GM12872 (cell line): ENCODE measurements around the gene WDR36.

Experiments
- TF ChIP-seq, protein P1 (sequence below): IDR thresholded peaks from 3 replicates; pipeline ENCODE4 v1.5.1; 2011; ENCODE audit warnings: low read depth, mild to moderate bottlenecking, low read length, moderate library complexity; ENCODE audit not compliant: insufficient read depth

Gene WDR36

DNA sequence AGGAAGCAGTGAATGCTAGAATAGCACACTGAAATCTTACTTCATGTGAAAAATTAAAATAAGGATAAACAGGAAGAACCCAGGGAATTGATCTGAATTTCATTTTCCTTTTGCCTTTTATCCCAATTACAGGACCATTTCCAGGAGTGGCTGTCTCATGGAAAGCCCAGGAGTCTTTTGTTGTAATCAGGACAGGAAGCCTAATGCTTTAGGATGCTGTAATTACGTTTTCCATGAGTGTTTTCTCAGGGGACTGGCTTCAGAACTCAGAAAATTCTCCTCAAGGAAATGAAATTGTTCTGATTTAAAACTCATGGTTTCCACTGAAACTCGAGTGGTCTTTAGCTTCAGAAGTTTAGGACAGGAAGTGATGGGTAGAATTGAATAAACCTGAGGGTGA lies 75.4 kb downstream of the WDR36 start:
- TF ChIP-seq, protein P1, sequence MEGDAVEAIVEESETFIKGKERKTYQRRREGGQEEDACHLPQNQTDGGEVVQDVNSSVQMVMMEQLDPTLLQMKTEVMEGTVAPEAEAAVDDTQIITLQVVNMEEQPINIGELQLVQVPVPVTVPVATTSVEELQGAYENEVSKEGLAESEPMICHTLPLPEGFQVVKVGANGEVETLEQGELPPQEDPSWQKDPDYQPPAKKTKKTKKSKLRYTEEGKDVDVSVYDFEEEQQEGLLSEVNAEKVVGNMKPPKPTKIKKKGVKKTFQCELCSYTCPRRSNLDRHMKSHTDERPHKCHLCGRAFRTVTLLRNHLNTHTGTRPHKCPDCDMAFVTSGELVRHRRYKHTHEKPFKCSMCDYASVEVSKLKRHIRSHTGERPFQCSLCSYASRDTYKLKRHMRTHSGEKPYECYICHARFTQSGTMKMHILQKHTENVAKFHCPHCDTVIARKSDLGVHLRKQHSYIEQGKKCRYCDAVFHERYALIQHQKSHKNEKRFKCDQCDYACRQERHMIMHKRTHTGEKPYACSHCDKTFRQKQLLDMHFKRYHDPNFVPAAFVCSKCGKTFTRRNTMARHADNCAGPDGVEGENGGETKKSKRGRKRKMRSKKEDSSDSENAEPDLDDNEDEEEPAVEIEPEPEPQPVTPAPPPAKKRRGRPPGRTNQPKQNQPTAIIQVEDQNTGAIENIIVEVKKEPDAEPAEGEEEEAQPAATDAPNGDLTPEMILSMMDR = no peak

DNA sequence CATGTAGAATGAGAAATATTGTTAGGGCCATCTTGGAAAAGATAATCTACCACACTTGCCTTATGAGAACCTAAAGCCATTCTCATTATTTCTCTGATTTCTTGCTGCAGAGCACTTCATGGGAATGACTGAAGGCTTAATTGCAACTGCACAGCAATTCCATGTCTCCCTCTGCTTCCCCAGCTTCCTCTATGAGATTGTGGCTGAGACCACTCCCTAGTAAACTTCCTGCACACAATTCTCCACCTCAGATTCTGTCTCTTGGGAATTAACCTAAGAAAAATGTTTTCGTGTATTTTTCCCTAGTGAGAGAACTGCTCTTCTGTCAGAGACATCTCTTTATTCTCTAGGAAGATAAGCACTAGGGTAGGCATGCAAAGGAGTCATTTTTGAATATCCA lies 76.5 kb downstream of the WDR36 start:
- TF ChIP-seq, protein P1 = no peak

DNA sequence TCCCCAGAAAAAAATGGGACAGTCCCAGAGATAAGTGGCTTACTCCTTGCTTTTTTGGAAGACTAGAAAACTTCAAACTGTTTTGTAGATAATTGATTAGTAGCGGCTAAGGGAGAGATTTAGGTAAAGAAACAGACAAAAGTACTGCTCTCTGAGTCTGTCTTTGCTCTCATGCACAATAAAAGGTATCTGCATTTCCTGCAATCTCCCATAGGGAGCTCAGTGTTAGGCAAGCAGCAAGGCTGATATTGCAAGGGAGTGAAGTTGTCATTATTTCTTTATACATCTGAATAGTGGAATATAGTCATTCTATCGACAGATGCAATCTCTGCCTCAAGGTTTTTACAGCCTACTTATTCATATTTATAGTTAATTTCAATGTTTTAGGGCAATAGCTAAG lies 77.1 kb downstream of the WDR36 start:
- TF ChIP-seq, protein P1 = no peak

DNA sequence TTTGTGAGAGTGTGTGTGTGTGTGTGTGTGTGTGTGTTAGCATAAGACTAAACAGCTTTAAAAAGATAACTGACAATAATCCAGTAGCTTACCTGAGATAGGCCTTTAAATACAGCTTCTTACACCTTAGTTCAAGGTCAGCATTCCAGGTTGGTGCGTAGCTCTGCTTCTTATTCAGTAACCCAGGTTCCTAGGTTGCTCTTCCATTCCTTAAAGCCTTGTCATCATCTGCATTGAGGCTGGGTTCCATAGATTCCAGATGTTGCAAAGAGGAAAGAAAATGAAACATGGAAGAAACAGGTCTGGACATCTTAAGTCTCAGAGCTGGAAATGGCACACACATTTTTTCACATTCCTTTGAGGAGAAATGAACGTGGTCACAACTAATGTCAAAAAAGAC lies 78.1 kb downstream of the WDR36 start:
- TF ChIP-seq, protein P1 = no peak

DNA sequence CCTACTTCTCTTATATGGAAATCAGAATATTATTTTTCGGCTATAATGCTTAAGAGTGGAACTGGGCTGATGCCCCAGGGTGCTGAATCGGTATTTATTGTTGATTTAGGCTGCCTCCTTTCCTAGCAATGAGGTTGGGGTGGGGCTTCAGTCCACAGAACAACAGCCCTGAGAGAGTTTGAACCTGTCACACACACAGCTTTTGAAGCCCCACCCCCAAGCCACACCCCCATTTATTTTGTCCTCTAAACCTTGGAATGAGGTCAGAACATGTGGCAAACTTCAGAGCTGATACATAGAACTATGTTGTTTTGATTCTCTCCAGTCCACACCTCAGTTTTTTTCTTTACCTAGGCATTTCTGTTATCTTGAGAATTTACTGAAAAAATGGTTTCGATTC lies 80.4 kb downstream of the WDR36 start:
- TF ChIP-seq, protein P1 = no peak

DNA sequence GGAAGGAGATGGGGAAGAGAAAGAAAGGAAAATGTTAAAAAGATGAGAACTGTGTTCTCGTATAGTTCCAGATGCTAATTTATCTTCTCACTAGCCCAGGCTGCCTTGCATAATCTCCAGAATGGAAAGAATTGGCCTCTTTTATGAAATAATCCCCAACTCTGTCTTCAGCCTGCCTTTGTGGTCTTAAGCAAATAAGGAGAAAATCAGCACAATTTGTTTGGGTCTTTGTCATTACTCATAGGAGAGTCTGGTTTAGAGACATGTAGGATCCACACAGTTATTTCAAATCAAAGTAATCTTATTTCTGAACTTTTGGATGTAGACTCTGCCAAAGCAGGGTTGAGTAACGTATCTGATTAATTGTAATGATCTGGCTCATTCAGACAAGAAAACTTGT lies 81.3 kb downstream of the WDR36 start:
- TF ChIP-seq, protein P1 = no peak
